SU-DHL-6 (cell line): ENCODE measurements around the gene PHF21B.

Experiments used
- EZH2phosphoT487 ChIP-seq: fragments of 200-600 bp; sonication (generic), shearing (Covaris generic); conservative IDR thresholded peaks from 2 replicates; pipeline ENCODE4 v1.6.1; 2018; ENCODE audit warnings: mild to moderate bottlenecking, antibody characterized with exemption, low read length, moderate library complexity, mixed read lengths
- TF ChIP-seq, protein P1 (sequence below): fragments of 200-600 bp; sonication (generic); IDR thresholded peaks from one replicate; pipeline ENCODE4 v1.5.1; 2017; ENCODE audit warnings: antibody characterized with exemption, mild to moderate bottlenecking, low read length, moderate library complexity; ENCODE audit not compliant: insufficient read depth, poor library complexity, severe bottlenecking

GRCh38 chr22:44885806-44886360 is 123.9 kb downstream of the PHF21B start:
- TF ChIP-seq, protein P1, sequence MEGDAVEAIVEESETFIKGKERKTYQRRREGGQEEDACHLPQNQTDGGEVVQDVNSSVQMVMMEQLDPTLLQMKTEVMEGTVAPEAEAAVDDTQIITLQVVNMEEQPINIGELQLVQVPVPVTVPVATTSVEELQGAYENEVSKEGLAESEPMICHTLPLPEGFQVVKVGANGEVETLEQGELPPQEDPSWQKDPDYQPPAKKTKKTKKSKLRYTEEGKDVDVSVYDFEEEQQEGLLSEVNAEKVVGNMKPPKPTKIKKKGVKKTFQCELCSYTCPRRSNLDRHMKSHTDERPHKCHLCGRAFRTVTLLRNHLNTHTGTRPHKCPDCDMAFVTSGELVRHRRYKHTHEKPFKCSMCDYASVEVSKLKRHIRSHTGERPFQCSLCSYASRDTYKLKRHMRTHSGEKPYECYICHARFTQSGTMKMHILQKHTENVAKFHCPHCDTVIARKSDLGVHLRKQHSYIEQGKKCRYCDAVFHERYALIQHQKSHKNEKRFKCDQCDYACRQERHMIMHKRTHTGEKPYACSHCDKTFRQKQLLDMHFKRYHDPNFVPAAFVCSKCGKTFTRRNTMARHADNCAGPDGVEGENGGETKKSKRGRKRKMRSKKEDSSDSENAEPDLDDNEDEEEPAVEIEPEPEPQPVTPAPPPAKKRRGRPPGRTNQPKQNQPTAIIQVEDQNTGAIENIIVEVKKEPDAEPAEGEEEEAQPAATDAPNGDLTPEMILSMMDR, result no peak
- no peak for TF ChIP-seq EZH2phosphoT487
